IMR-90 (cell line): ENCODE measurements around the gene ZNF627. TPM values are rescaled to one million over a fixed set of nuclear protein-coding genes. Genes with fewer than 3 reads are reported as not detected.
A peak's percentile ranks its signal among the peaks of the same experiment; 100 is the strongest.

ENCODE experiments used
- ATAC-seq: fragments of 200-7000 bp; cut with Tn5 transposase; 2 replicates; pipeline ENCODE4 v1.9.1; 2020; ENCODE audit warnings: low read depth, mild to moderate bottlenecking, moderate library complexity
- BruUV-seq: library from RNA; stranded (reverse); fragments of 400-500 nt; replicated peaks from 2 replicates; lab custom pipeline; 2021; lab: Mats Ljungman, UMichigan
- CTCF ChIA-PET: fragments of 300-600 bp; formaldehyde crosslinking; extraction: SDS; loops from one replicate; lab custom pipeline; 2021; ENCODE audit warnings: antibody characterized with exemption; lab: Yijun Ruan, JAX
- POLR2A ChIA-PET: fragments of 300-600 bp; sonication (Branson Sonifier 250); formaldehyde crosslinking; loops from one replicate; lab custom pipeline; 2022; ENCODE audit warnings: antibody characterized with exemption; ENCODE audit not compliant: unreplicated experiment; lab: Charles Lee
- DNase-seq: peaks from one replicate; pipeline ENCODE4 v3.0.0; 2013
- H2AFZ ChIP-seq: replicated peaks from 2 replicates; pipeline ENCODE3; 2013; ENCODE audit warnings: low read length, mild to moderate bottlenecking; ENCODE audit not compliant: poor library complexity
- H2AK5ac ChIP-seq: 2 replicates; pipeline ENCODE4 v1.6.1; 2013; ENCODE audit warnings: low read depth, low read length, inconsistent platforms
- H2AK9ac ChIP-seq: replicated peaks from 2 replicates; pipeline ENCODE3; 2013; ENCODE audit warnings: mild to moderate bottlenecking, low read depth, low read length, moderate library complexity; ENCODE audit not compliant: poor library complexity
- H2BK120ac ChIP-seq: 2 replicates; pipeline ENCODE4 v1.6.1; 2013; ENCODE audit warnings: low read depth, low read length, inconsistent platforms
- H2BK15ac ChIP-seq: 3 replicates; pipeline ENCODE4 v1.6.1; 2013; ENCODE audit warnings: low read depth, low read length, inconsistent platforms
- H2BK20ac ChIP-seq: 2 replicates; pipeline ENCODE4 v1.6.1; 2013; ENCODE audit warnings: low read depth, mild to moderate bottlenecking, inconsistent platforms, low read length, moderate library complexity
- H2BK5ac ChIP-seq: 2 replicates; pipeline ENCODE4 v1.6.1; 2013; ENCODE audit warnings: mild to moderate bottlenecking, low read depth, low read length, inconsistent platforms; ENCODE audit not compliant: poor library complexity, severe bottlenecking
- H3K14ac ChIP-seq: replicated peaks from 2 replicates; pipeline ENCODE4 v1.6.1; 2013; ENCODE audit warnings: low read depth, low read length, inconsistent platforms
- H3K18ac ChIP-seq: 2 replicates; pipeline ENCODE4 v1.6.1; 2013; ENCODE audit warnings: low read depth, low read length, control low read depth
- H3K23ac ChIP-seq: 2 replicates; pipeline ENCODE4 v1.6.1; 2013; ENCODE audit warnings: low read depth, low read length, inconsistent platforms
- H3K27ac ChIP-seq: 2 replicates; pipeline ENCODE4 v1.5.1; 2013; ENCODE audit warnings: mild to moderate bottlenecking, control low read depth, low read length; ENCODE audit not compliant: insufficient read depth
- H3K27me3 ChIP-seq: 2 replicates; pipeline ENCODE4 v1.6.1; 2013; ENCODE audit warnings: low read length; ENCODE audit not compliant: control insufficient read depth, insufficient read depth
- H3K36me3 ChIP-seq: 2 replicates; pipeline ENCODE4 v1.6.1; 2013; ENCODE audit warnings: low read length, mixed read lengths; ENCODE audit not compliant: control insufficient read depth, insufficient read depth
- H3K4ac ChIP-seq: 2 replicates; pipeline ENCODE4 v1.6.1; 2013; ENCODE audit warnings: low read depth, low read length, inconsistent platforms
- H3K4me1 ChIP-seq: 2 replicates; pipeline ENCODE4 v1.6.1; 2013; ENCODE audit warnings: low read length, mixed read lengths; ENCODE audit not compliant: control insufficient read depth, insufficient read depth
- H3K4me2 ChIP-seq: 2 replicates; pipeline ENCODE4 v1.6.1; 2013; ENCODE audit warnings: low read depth, mild to moderate bottlenecking, control low read depth, low read length, moderate library complexity
- H3K4me3 ChIP-seq: 2 replicates; pipeline ENCODE4 v1.5.1; 2013; ENCODE audit warnings: low read depth, mild to moderate bottlenecking, control low read depth, low read length, moderate library complexity; ENCODE audit not compliant: insufficient read depth
- H3K56ac ChIP-seq: 2 replicates; pipeline ENCODE4 v1.6.1; 2013; ENCODE audit warnings: low read length, inconsistent platforms; ENCODE audit not compliant: insufficient read depth; ENCODE audit errors: extremely low read depth
- H3K79me1 ChIP-seq, 2 experiments: 2 replicates each; pipeline ENCODE4 v1.6.1; 2013; ENCODE audit warnings: low read length in 2 of 2, inconsistent platforms in 1 of 2, low read depth in 1 of 2
- H3K9ac ChIP-seq: 2 replicates; pipeline ENCODE4 v1.6.1; 2013; ENCODE audit warnings: low read depth, low read length, control low read depth
- H3K9me1 ChIP-seq: 2 replicates; pipeline ENCODE4 v1.6.1; 2013; ENCODE audit warnings: low read length, inconsistent platforms; ENCODE audit not compliant: insufficient read depth
- H3K9me3 ChIP-seq: 2 replicates; pipeline ENCODE4 v1.6.1; 2013; ENCODE audit warnings: low read length; ENCODE audit not compliant: control insufficient read depth, insufficient read depth
- H4K20me1 ChIP-seq: 2 replicates; pipeline ENCODE4 v1.6.1; 2013; ENCODE audit warnings: low read length, inconsistent platforms; ENCODE audit not compliant: insufficient read depth
- H4K5ac ChIP-seq: 2 replicates; pipeline ENCODE4 v1.6.1; 2013; ENCODE audit warnings: mild to moderate bottlenecking, low read depth, low read length, control low read depth
- H4K8ac ChIP-seq, 2 experiments: 2 replicates each; pipeline ENCODE4 v1.6.1; 2013; ENCODE audit warnings: low read depth in 2 of 2, low read length in 2 of 2, control low read depth in 1 of 2, inconsistent platforms in 1 of 2
- H4K91ac ChIP-seq: 2 replicates; pipeline ENCODE4 v1.6.1; 2013; ENCODE audit warnings: low read depth, low read length, inconsistent platforms; ENCODE audit not compliant: insufficient read depth
- BHLHE40 ChIP-seq: fragments of 150-350 bp; IDR thresholded peaks from 2 replicates; pipeline ENCODE4 v1.6.1; 2016; ENCODE audit warnings: mild to moderate bottlenecking, low read depth, low read length
- CTCF ChIP-seq: conservative IDR thresholded peaks from 2 replicates; pipeline ENCODE4 v1.5.1; 2012; ENCODE audit warnings: mild to moderate bottlenecking, low read depth, low read length, improper control_type of control experiment
- ELK1 ChIP-seq: fragments of 150-350 bp; IDR thresholded peaks from 2 replicates; pipeline ENCODE4 v1.6.1; 2016; ENCODE audit warnings: low read depth, mild to moderate bottlenecking, low read length, moderate library complexity, borderline replicate concordance
- POLR2A ChIP-seq: IDR thresholded peaks from 2 replicates; pipeline ENCODE4 v1.6.1; 2012; ENCODE audit warnings: mild to moderate bottlenecking, low read depth, low read length
- RCOR1 ChIP-seq: IDR thresholded peaks from 2 replicates; pipeline ENCODE4 v1.6.1; 2012; ENCODE audit warnings: mild to moderate bottlenecking, low read length, improper control_type of control experiment; ENCODE audit not compliant: insufficient replicate concordance
- RFX5 ChIP-seq: IDR thresholded peaks from 2 replicates; pipeline ENCODE4 v1.8.0; 2012; ENCODE audit warnings: low read depth, mild to moderate bottlenecking, low read length, moderate library complexity
- SMC3 ChIP-seq: fragments of 150-350 bp; IDR thresholded peaks from 2 replicates; pipeline ENCODE4 v1.6.1; 2016; ENCODE audit warnings: low read depth, mild to moderate bottlenecking, antibody characterized with exemption, low read length, moderate library complexity
- WGBS, 2 experiments: methylation state at CpG; one replicate each; pipeline versions ENCODE4 v1.1.5 to v1.1.7; 2013; ENCODE audit warnings: missing lambda C conversion rate in 2 of 2; ENCODE audit not compliant: insufficient read length in 1 of 2; ENCODE audit errors: extremely low coverage in 2 of 2; 5-methylcytosine and 5-hydroxymethylcytosine counted together
- dilution Hi-C: fragments of 300-500 bp; cut with HindIII; formaldehyde crosslinking; loops from one replicate; pipeline ENCODE4 v1.14.3; 2018; ENCODE audit warnings: low sequenced_read_pairs; ENCODE audit not compliant: unreplicated experiment
- in situ Hi-C: fragments of 300-500 bp; cut with MboI; formaldehyde crosslinking; loops from 3 replicates; pipeline ENCODE4 v1.14.3; 2019; ENCODE audit warnings: low sequenced_read_pairs, inconsistent platforms, mixed read lengths
- intact Hi-C: fragments of 100-400 bp; cut with micrococcal nuclease; formaldehyde crosslinking; loops from 2 replicates; pipeline ENCODE4 v1.10.0; 2022
- polyA plus RNA-seq, 3 experiments: library from polyadenylated mRNA; depleted of rRNA; stranded (reverse); fragments of >200 nt; gene quantifications; 2 replicates each; pipeline ENCODE4 v1.2.3, GENCODE V29; 2012; ENCODE audit warnings: low replicate concordance in 1 of 3
- total RNA-seq: library from RNA; depleted of rRNA; stranded (reverse); fragments of >200 nt; gene quantifications from 2 replicates; pipeline ENCODE4 v1.2.3, GENCODE V29; 2012

The ZNF627 gene
- total and polyA plus RNA-seq, 2 of the 4 experiments (the other 2 are of a cell fraction): 6.3 to 34.4 TPM

- ATAC-seq: no peak
- in situ Hi-C loops (no loop called here), intact Hi-C loops (no loop called here), dilution Hi-C loops (no loop called here)
- CTCF ChIA-PET: no interaction called here
- Histone ChIP-seq H3K27ac (no peak overlapping the region), H3K79me1 (peaks cover 3 to 16% of the 10 kb centered on the region in 2 experiments; a peak in 2 of 4 replicates), H4K8ac (no peak overlapping the region), H3K36me3 (peaks cover 52% of the 10 kb centered on the region), H3K9me3 (no peaks in the 10 kb centered on the region), H3K14ac (no peak overlapping the region), H3K4me1 (no peaks in the 10 kb centered on the region), H3K56ac (no peak overlapping the region), H2AK9ac (peak overlapping the region; percentile 23), H3K27me3 (no peaks in the 10 kb centered on the region), H2AK5ac (no peak overlapping the region), H3K9ac (no peak overlapping the region), H3K4ac (no peak overlapping the region), H3K4me3 (no peak overlapping the region), H3K18ac (no peak overlapping the region), H4K5ac (no peak overlapping the region), H2BK15ac (no peak overlapping the region), H2BK120ac (no peak overlapping the region), H4K20me1 (peaks cover 14% of the 10 kb centered on the region), H2BK20ac (no peak overlapping the region), H3K4me2 (no peak overlapping the region), H2BK5ac (no peak overlapping the region), H2AFZ (no peak overlapping the region), H3K9me1 (no peaks in the 10 kb centered on the region), H4K91ac (no peak overlapping the region), H3K23ac (no peak overlapping the region)
- POLR2A ChIA-PET: no interaction called here
- no peak for DNase-seq
- TF ChIP-seq POLR2A (no peak), ELK1 (no peak), SMC3 (no peak), RFX5 (no peak), CTCF (no peak), RCOR1 (no peak), BHLHE40 (no peak)
- WGBS, 2 experiments: 72% methylated on average over 3 of the region's 8 CpGs; no CpG with 5 or more reads in 1 of the 2 experiments
- BruUV-seq: no TSS peak
Measured at GRCh38 chr19:11550265-11550664, 47.0 kb upstream of the ZNF627 start.
